GM12865 (cell line): Measurements from ENCODE around the gene EIF4G2.

ENCODE experiments used
- DNase-seq: peaks from one replicate; pipeline ENCODE4 v3.0.0; 2010; ENCODE audit warnings: low read depth
- H3K4me3 ChIP-seq: 2 replicates; pipeline ENCODE4 v1.5.1; 2011; ENCODE audit warnings: mild to moderate bottlenecking, low read depth, low read length, control low read depth
- CTCF ChIP-seq: IDR thresholded peaks from 2 replicates; pipeline ENCODE4 v1.5.1; 2011; ENCODE audit warnings: low read length, control low read depth, low read depth, inconsistent platforms; ENCODE audit not compliant: insufficient read depth; ENCODE audit errors: missing control alignments

The EIF4G2 gene

GRCh38 chr11:10785146-10785474, 23.6 kb downstream of the EIF4G2 start:
- no peak for TF ChIP-seq CTCF
- H3K4me3 ChIP-seq = no peak overlapping the region
- DNase-seq = no peak

GRCh38 chr11:10784232-10785145, 24.2 kb downstream of the EIF4G2 start:
- no peak for DNase-seq
- no peak overlapping the region for H3K4me3 ChIP-seq
- TF ChIP-seq CTCF = no peak

- no peak for TF ChIP-seq CTCF
- H3K4me3 ChIP-seq = no peak overlapping the region
- DNase-seq = no peak
Measured at GRCh38 chr11:10780040-10780439, 28.7 kb downstream of the EIF4G2 start.

- TF ChIP-seq CTCF = no peak
- no peak for DNase-seq
- H3K4me3 ChIP-seq = no peak overlapping the region
Measured at GRCh38 chr11:10779086-10779485, 29.6 kb downstream of the EIF4G2 start.

- H3K4me3 ChIP-seq = no peak overlapping the region
- TF ChIP-seq CTCF = no peak
- DNase-seq = no peak
Measured at GRCh38 chr11:10778217-10778970, 30.3 kb downstream of the EIF4G2 start.

- no peak for DNase-seq
- no peak overlapping the region for H3K4me3 ChIP-seq
- no peak for TF ChIP-seq CTCF
Measured at GRCh38 chr11:10777806-10778205, 30.9 kb downstream of the EIF4G2 start.

- H3K4me3 ChIP-seq = no peak overlapping the region
- no peak for TF ChIP-seq CTCF
- no peak for DNase-seq
Measured at GRCh38 chr11:10777393-10777793, 31.3 kb downstream of the EIF4G2 start.
